GM18907 (cell line): ENCODE results near the gene CPM.

Source experiments
- ATAC-seq: cut with Tn5 transposase; IDR thresholded peaks from one replicate; pipeline ENCODE4 v1.9.1; 2021; ENCODE audit warnings: mild to moderate bottlenecking, moderate library complexity; ENCODE audit not compliant: unreplicated experiment

CPM gene

GRCh38 chr12:68908076-68908475 is 24.9 kb downstream of the CPM start:
- no peak for ATAC-seq

- no peak for ATAC-seq
These were observed 27.2 kb downstream of the CPM start for GRCh38 chr12:68905733-68906132.

- peak; percentile 62 for ATAC-seq
These were observed 28.5 kb downstream of the CPM start for GRCh38 chr12:68904351-68904962.

- no peak for ATAC-seq
These were observed 29.5 kb downstream of the CPM start for GRCh38 chr12:68903511-68903910.

GRCh38 chr12:68901551-68901950 is 31.4 kb downstream of the CPM start:
- ATAC-seq = no peak

GRCh38 chr12:68901145-68901544 is 31.8 kb downstream of the CPM start:
- ATAC-seq = no peak

- no peak for ATAC-seq
These were observed 32.7 kb downstream of the CPM start for GRCh38 chr12:68900241-68900640.

- no peak for ATAC-seq
These were observed 33.7 kb downstream of the CPM start for GRCh38 chr12:68899251-68899771.

- no peak for ATAC-seq
These were observed 36.0 kb downstream of the CPM start for GRCh38 chr12:68896881-68897540.

GRCh38 chr12:68894276-68894855 is 38.6 kb downstream of the CPM start:
- no peak for ATAC-seq

GRCh38 chr12:68893741-68894140 is 39.2 kb downstream of the CPM start:
- ATAC-seq = no peak

- ATAC-seq = no peak
These were observed 39.8 kb downstream of the CPM start for GRCh38 chr12:68893201-68893600.

GRCh38 chr12:68891141-68891540 is 41.8 kb downstream of the CPM start:
- no peak for ATAC-seq

GRCh38 chr12:68890701-68891113 is 42.3 kb downstream of the CPM start:
- ATAC-seq = no peak

GRCh38 chr12:68888243-68888642 is 44.7 kb downstream of the CPM start:
- ATAC-seq = no peak

- no peak for ATAC-seq
These were observed 45.3 kb downstream of the CPM start for GRCh38 chr12:68887641-68888040.

- ATAC-seq = no peak
These were observed 46.1 kb downstream of the CPM start for GRCh38 chr12:68886636-68887572.

GRCh38 chr12:68885381-68885780 is 47.6 kb downstream of the CPM start:
- no peak for ATAC-seq

- ATAC-seq = no peak
These were observed 48.7 kb downstream of the CPM start for GRCh38 chr12:68884251-68884650.

GRCh38 chr12:68883151-68883550 is 49.8 kb downstream of the CPM start:
- no peak for ATAC-seq
